Dedifferentiated amniotic fluid mesenchymal stem cell (primary cell): ENCODE data around the gene IRAK3.
"Not testable (repeated sequence)": the region's sequence is repeated elsewhere in the genome, so short reads cannot be mapped to it uniquely, and the experiment has no call there.

Experiments used
- DNase-seq: peaks from one replicate; pipeline ENCODE4 v3.0.0-alpha.2; 2016; ENCODE audit errors: extremely low spot score

IRAK3 gene

DNA sequence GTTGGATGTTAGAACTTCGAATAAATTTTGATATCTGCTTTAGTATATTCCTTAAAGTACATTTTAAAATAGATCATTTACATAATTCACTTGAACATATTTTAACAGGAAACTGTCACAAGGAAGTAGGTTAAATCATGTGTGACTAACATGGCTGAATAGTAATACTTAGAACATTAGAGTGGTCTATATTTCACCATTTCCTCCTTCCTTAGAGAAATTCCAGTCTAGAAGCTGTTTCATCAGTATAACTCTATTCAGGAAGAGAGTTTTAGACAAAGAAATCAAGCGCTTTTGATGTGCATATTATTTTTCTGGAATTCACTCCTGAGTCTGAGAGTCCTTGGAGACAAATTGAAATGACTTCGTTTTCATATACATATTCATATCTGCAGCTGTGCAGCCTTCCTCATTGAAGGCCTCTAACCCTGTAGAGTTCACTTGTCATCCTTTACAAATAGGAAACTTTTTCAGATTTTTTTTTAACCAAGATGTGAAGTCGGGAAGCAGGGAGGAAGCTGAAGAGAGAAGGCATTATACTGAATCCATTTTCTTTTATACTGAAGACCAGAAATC lies 28.4 kb downstream of the IRAK3 start:
- DNase-seq, result no peak

DNA sequence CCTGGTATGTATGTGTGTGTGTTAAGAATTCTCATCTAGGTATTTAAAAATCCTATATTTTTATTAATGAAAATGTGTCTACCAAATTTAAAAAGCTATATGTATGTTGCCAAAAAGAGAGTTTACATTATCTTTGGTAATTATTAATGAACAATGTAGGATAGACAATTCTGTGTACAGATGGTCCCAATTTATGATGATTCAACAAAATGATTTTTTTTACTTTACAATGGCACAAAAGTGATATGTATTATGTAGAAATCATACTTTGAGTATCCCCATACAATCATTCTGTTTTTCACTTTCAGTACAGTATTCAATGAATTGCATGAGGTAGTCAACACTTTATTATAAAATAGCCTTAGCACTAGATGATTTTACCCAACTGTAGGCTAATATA lies 39.4 kb downstream of the IRAK3 start:
- DNase-seq, result no peak

DNA sequence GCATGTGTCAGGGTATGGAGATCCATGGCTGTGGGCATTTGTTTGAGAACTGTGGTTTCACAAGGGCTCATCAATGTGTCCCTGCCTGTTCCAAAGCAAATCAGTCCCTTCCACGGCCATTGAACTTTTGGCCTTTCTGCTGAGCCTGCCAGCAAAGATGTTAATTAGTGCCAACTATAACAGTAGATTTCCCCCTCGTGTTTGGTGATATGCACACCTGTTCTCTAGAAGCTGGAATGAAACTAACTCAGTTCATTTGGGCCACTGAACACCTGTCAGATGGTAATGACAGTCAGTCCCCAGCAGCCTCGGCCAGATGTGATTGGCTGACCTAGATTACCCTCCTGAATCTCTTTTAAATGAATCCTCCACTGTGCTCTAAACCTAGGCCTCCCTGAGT lies 43.2 kb downstream of the IRAK3 start:
- DNase-seq, result no peak

DNA sequence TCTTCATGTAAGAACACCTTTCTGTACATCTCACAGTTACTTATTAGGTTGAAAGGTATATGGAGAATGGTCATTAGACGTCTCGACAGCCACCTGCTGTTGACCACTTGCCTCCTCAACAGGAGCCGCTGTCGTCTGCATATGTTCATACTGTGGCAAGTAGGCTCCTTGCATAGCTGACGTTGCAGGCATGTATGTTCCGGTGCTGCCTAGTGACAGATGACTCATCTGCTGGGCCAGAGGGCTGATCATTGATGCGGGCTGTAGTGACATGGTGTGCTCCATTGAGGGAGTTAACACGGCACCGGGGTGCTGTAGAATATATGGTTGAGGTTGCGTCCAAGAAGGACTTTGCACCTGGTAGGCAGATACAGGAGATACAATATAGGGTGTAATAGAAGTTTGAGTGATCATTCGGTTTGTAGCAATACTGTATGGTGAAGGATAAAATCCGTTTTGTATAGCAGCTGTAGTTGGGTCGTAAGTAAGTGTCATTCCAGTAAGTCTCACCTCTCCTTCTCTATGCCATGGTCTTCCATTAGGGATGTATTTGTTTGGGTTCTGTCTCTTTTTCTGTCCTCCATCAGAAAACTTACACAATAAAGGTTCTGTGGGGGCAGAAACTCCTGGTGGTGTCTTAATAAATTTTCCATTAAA lies 45.2 kb downstream of the IRAK3 start:
- DNase-seq, result not testable (repeated sequence)

GRCh38 chr12:66234773-66235625 lies 46.0 kb downstream of the IRAK3 start:
- DNase-seq, result not testable (repeated sequence)

DNA sequence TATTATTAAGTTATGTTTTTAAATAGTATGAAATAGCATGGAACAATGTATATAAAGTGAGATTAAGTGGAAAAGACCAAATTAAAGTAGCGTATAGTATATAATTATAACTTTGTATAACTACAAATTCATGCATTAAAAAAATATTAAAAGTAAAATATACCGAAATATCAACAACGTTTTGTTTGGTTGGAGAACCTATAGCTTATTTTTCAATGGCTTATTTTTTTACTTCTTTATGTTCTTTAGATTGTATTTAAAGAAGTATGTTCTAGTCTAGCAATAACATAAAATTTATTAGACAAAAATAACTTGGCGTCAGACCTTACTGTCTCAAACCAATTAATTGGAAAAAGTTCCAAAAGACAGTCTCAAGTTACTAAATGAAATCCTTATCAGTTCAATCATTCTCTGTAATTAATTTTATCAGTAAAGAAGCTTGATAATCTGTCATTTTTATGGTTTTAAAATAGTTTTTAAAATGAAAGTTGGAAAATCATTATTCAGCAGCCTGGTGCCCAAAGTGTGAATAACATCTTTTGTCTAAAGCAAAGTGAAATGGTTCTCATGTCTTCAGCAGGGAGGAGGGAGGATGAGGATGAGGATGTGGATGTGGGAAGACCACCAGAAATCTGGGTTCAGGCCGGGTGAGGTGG lies 46.7 kb downstream of the IRAK3 start:
- DNase-seq, result no peak

DNA sequence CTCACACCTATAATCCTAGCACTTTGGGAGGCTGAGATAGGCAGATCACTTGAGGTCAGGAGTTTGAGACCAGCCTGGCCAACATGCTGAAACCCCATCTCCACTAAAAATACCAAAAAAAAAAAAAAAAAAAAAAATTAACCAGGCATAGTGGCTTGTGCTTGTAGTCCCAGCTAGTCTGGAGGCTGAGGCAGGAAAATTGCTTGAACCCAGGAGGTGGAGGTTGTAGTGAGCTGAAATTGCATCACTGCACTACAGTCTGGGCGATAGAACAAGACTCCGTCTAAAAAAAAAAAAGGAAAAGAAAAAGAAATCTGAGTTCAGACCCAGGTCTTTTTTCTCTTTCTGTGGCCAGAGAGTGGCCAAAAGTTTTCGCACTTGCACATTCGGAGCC lies 47.3 kb downstream of the IRAK3 start:
- DNase-seq, result not testable (repeated sequence)

DNA sequence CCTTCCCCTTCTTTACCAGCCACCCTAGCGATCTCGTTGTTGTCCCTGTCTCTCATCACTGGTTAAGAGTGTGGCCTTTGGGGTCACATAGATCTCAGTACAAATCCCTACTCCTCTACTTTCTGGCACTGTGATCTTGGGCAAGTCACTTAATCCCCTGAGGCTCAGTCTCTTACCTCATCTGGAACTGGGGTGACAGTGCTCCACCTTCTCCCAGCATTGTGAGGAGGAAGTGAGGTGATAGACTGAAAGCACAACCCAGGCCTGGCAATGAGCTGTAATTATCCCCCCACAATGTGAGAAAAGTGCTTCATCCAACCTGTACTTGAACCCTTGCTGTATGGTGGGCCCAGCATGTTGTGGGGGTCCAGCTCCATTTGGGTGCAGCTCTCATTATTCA lies 48.0 kb downstream of the IRAK3 start:
- DNase-seq, result no peak

GRCh38 chr12:66237505-66238175 lies 48.6 kb downstream of the IRAK3 start:
- DNase-seq, result no peak

DNA sequence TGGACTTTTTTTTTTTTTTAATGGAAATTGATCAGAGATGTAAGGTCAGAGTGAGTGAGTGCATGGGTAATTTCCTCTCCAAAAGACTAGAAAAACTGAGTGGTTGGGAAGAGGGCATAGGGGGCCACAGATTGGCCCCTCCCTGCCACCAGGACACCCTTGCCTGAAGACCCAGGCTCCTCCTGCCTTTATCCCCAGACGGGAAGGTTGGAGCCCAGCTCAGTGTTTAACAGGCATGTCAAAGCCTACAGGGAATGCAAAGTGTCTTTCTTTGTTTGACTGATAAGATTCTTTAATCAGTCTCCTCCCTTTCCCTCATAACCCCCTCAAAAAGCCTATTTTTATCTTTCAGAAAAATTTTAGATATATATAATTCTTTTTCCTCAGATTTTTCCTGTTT lies 50.3 kb downstream of the IRAK3 start:
- DNase-seq, result no peak

GRCh38 chr12:66240096-66240820 lies 51.2 kb downstream of the IRAK3 start:
- no peak for DNase-seq

GRCh38 chr12:66241061-66242043 lies 52.3 kb downstream of the IRAK3 start:
- peak; percentile 33 for DNase-seq

- DNase-seq, result no peak
These were observed 53.3 kb downstream of the IRAK3 start for GRCh38 chr12:66242311-66242710.

GRCh38 chr12:66243911-66244310 lies 54.9 kb downstream of the IRAK3 start:
- DNase-seq, result no peak

GRCh38 chr12:66244446-66244845 lies 55.4 kb downstream of the IRAK3 start:
- no peak for DNase-seq

- DNase-seq, result no peak
These were observed 58.7 kb downstream of the IRAK3 start for GRCh38 chr12:66247741-66248140.

- DNase-seq, result no peak
These were observed 62.0 kb downstream of the IRAK3 start for GRCh38 chr12:66251049-66251448.

DNA sequence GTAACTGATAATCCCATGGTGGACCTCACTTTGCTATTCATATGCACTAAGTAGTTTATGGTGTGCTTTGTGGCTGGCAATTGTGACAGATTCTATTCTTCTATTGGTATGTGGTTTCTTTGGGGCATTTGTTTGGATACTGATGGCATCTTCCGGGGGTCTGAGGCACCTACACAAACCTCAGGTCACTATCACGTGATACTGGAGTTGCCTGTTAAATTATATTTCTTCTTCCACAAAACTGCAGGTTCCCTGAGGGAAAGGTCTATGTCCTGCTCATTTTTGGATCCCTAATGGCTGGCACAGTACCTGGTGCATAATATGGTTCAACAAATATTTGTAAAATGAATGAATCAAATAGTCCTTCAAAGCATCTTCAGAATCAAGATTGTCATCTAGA lies 63.8 kb downstream of the IRAK3 start:
- no peak for DNase-seq

- no peak for DNase-seq
These were observed 66.7 kb downstream of the IRAK3 start for GRCh38 chr12:66255737-66256136.

DNA sequence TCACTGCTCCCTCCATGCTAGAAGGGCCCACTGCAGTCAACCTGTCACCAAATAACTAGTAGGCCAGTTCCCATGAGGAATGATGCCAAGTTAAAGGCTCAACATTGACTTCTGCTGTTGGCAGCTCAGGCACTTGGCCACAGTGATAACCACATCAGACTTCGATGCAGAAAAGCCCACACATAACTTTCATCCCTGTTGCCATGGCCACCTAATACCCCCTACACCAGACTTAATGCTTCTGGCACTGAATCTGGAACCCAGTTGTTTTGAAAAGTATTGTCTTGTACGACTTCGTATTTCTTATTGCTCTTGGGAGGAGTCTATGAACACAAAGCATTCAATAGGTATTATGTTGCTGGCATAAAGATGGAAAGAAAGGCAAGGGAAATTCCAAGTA lies 69.0 kb downstream of the IRAK3 start:
- no peak for DNase-seq
